NT2/D1 (cell line): ENCODE results near the gene LRFN2.

ENCODE experiments used
- DNase-seq: peaks from one replicate; pipeline ENCODE4 v3.0.0-alpha.2; 2011; ENCODE audit warnings: low read depth, low spot score
- H3K27me3 ChIP-seq: 2 replicates; pipeline ENCODE4 v1.6.0; 2011; ENCODE audit warnings: mild to moderate bottlenecking; ENCODE audit not compliant: insufficient read length, insufficient read depth
- H3K36me3 ChIP-seq: 2 replicates; pipeline ENCODE4 v1.6.1; 2011; ENCODE audit warnings: mild to moderate bottlenecking, low read length, mixed read lengths; ENCODE audit not compliant: insufficient read depth, insufficient read length
- H3K4me1 ChIP-seq: 2 replicates; pipeline ENCODE4 v1.5.1; 2011; ENCODE audit not compliant: insufficient read depth, insufficient read length
- H3K4me3 ChIP-seq: 2 replicates; pipeline ENCODE4 v1.5.1; 2011; ENCODE audit warnings: low read depth; ENCODE audit not compliant: insufficient read length
- H3K9ac ChIP-seq: 2 replicates; pipeline ENCODE4 v1.6.0; 2011; ENCODE audit warnings: low read depth; ENCODE audit not compliant: insufficient read length
- H3K9me3 ChIP-seq: 2 replicates; pipeline ENCODE4 v1.5.1; 2011; ENCODE audit warnings: mild to moderate bottlenecking, low read length; ENCODE audit not compliant: insufficient read depth
- SUZ12 ChIP-seq: IDR thresholded peaks from 2 replicates; pipeline ENCODE4 v1.6.1; 2011; ENCODE audit not compliant: insufficient read length, insufficient read depth; ENCODE audit errors: extremely low read depth
- YY1 ChIP-seq: IDR thresholded peaks from 2 replicates; pipeline ENCODE4 v1.6.1; 2011; ENCODE audit not compliant: insufficient read length, insufficient read depth
- ZNF274 ChIP-seq: IDR thresholded peaks from 2 replicates; pipeline ENCODE4 v1.6.1; 2011; ENCODE audit warnings: mild to moderate bottlenecking, low read depth, low read length

LRFN2 gene

DNA sequence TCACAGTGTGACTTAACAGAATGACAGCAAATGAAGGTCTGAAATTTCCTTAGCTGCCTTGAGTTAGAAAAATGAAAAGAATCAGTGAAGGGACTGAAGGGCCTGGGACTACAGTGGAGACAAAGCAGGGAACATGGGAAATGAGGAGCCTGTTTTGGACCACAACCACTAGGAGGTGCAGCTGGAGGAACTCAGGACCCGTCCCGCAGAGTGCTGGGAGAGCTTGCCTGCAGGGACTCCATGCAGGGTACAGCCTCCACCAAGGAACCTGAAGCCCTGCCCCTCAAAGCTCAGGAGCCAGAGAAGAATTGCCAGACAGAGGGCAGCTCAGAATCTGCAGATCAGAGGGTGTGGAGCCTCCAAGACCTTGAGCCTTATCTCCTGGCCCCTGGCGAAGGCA lies 50.7 kb downstream of the LRFN2 start:
- Histone ChIP-seq H3K9ac (no peak overlapping the region), H3K4me1 (peaks cover 5% of the 10 kb centered on the region), H3K9me3 (no peaks in the 10 kb centered on the region), H3K36me3 (no peaks in the 10 kb centered on the region), H3K27me3 (no peaks in the 10 kb centered on the region), H3K4me3 (no peak overlapping the region)
- DNase-seq: no peak
- TF ChIP-seq YY1 (no peak), ZNF274 (no peak), SUZ12 (no peak)

DNA sequence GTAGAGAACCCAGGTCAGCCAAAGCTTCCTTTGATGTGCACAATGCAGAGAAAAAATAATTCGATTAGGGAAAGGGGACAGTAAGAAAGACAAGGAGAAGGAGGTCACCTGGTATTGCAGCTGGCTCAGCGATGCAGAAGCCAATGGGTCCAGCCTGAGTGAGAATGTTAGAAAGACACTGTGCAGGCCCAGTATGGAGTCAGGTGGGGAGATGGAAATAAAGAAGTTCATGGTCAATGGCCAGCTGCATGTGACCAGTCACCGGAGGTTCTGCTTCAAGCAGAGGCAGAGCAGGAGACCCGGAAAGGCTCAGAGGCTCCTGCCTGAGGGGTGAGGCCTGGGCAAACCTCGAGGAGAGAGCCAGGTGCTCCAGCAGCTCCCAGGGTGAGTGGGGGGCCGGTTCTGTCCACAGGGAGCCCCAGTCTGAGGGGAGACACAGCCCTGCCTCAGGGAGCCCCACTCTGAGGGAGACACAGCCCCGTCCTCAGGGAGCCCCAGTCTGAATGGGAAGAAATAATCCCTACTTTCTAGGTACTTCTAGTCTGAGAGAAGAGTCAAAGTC lies 51.3 kb downstream of the LRFN2 start:
- Histone ChIP-seq H3K4me3 (no peak overlapping the region), H3K27me3 (no peaks in the 10 kb centered on the region), H3K9me3 (no peaks in the 10 kb centered on the region), H3K9ac (no peak overlapping the region), H3K36me3 (no peaks in the 10 kb centered on the region), H3K4me1 (peaks cover 4% of the 10 kb centered on the region)
- TF ChIP-seq YY1: no peak
- TF ChIP-seq ZNF274: no peak
- TF ChIP-seq SUZ12: no peak
- no peak for DNase-seq

DNA sequence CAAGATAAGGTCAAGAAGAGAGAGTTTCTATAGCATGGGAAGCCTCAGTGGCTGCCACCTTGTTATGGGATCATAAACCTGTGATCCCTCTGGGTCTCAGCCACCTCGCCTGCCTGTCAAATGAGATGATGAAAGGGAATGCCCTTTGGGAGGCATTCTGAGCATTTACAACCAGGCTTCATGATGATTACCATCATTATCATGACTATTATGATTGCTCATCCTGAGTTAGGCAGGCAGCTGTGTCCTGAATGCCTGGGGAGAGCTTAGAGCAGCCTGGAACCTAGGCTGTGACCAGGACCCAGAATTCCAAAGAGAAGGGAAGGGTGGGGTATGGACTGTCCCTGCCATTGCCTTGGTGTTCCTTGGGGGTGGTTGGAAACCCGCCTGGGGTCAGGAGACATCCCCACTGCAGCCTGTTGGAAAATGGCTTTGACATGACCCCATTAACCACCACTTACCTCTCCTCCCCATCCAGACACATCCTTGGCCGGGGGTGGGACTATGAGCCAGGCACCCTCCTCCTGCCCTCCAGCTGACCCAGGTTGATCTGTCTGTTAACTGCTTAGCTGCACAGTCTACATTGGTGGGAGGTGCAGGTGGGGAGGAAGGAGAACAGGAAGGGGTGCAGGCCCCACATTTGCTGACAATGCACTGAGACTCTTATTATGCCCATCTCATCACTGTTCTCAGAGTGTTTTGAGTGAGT lies 51.9 kb downstream of the LRFN2 start:
- H3K4me3 ChIP-seq: no peak overlapping the region
- no peak for DNase-seq
- no peaks in the 10 kb centered on the region for H3K9me3 ChIP-seq
- no peaks in the 10 kb centered on the region for H3K36me3 ChIP-seq
- H3K4me1 ChIP-seq: peaks cover 2% of the 10 kb centered on the region
- H3K27me3 ChIP-seq: no peaks in the 10 kb centered on the region
- H3K9ac ChIP-seq: no peak overlapping the region
- TF ChIP-seq ZNF274: no peak
- TF ChIP-seq SUZ12: no peak
- TF ChIP-seq YY1: no peak

DNA sequence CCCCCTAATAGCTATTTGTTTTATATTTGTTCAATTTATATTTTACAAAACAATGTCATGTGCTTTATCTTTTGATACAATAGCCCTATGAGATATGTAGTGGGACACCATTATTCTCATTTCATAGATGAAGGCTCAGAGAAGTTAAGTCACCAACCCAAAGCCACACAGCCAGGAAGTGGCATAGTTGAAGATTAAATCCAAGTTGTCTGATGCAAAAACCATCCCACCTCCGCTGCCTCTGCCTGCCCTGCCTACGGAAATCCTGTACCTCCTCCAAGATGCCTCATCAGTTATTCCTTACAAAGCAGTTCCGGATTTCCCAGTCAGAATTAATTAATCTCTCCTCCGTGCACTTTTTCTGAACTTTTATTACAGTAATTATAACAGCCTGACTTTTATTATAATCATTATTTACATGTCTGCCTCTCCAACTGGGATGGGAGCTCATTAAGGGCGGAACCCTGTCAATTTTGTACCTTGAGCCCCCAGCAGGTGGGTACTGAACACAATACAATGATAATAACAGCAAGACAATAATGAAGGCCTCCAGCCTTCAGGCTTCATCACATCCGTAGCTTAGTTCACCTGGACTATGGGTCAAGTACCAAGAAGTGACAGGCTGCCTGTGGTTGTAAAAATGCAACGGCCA lies 54.7 kb downstream of the LRFN2 start:
- Histone ChIP-seq H3K9ac (no peak overlapping the region), H3K4me3 (no peak overlapping the region), H3K4me1 (peaks cover 2% of the 10 kb centered on the region), H3K9me3 (no peaks in the 10 kb centered on the region), H3K36me3 (no peaks in the 10 kb centered on the region), H3K27me3 (no peaks in the 10 kb centered on the region)
- no peak for DNase-seq
- TF ChIP-seq SUZ12 (no peak), YY1 (no peak), ZNF274 (no peak)

DNA sequence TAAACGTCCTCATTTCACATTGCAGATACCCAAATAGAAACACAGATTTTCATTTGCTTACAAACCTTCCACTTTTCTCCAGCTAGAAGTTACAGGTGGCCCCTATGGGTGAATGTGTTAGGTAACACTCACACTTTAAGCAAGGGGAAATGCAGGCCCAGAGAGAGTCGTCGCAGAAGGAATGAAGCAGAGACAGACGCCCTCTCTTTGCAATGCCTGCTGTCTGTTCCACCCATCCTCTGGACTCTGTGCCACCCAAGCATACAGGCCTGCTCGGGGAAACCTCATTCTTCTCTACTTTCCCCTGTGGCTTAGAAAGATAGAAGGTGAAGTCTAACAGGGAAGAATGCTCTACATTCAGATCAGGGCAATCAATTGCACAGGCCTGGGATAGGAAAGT lies 57.2 kb downstream of the LRFN2 start:
- Histone ChIP-seq H3K27me3 (no peaks in the 10 kb centered on the region), H3K36me3 (no peaks in the 10 kb centered on the region), H3K9ac (no peak overlapping the region), H3K4me1 (no peaks in the 10 kb centered on the region), H3K9me3 (no peaks in the 10 kb centered on the region), H3K4me3 (no peak overlapping the region)
- no peak for TF ChIP-seq ZNF274
- TF ChIP-seq YY1: no peak
- no peak for TF ChIP-seq SUZ12
- no peak for DNase-seq

DNA sequence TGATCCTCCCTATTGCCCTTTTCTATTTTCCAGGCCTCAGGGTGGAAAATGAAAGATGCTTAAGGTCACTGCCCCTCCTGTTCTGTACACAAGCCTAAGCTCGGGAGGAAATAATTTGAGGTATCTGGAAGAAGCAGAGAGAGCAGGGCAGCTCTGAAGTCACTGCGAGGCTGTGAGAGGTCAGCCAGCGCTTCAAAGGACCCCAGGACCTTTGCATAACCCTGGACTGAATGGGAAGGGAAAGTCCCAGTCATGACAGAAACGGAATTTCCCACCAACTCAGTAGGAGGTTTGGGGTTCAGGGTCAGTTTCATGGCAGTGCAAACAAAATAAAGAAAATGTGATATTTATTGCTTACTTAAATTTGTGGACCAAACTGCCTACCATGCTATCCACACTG lies 58.1 kb downstream of the LRFN2 start:
- no peak overlapping the region for H3K4me3 ChIP-seq
- no peak for TF ChIP-seq YY1
- no peak for TF ChIP-seq ZNF274
- TF ChIP-seq SUZ12: no peak
- DNase-seq: no peak
- no peaks in the 10 kb centered on the region for H3K27me3 ChIP-seq
- H3K9me3 ChIP-seq: no peaks in the 10 kb centered on the region
- peaks cover 2% of the 10 kb centered on the region for H3K4me1 ChIP-seq
- H3K9ac ChIP-seq: no peak overlapping the region
- H3K36me3 ChIP-seq: no peaks in the 10 kb centered on the region

DNA sequence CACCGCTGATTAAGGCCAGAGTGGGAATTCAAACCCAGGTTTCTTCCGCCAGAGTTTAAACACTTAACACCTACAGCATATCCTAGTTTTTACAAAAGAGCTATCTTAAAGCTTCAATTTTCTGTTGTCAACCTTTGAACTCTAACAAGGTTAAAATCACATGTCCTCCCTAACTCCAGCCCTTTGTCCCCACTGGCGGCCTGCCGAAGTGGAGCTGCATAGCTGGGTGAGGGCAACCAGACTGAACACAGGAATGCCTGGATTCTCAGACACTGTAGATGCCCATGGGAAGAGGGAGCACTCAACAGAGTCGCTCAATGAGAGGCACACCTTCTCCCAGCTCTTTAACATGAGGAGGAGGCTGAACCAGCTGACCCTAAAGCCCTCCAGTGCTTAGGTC lies 59.1 kb downstream of the LRFN2 start:
- DNase-seq: no peak
- Histone ChIP-seq H3K27me3 (no peaks in the 10 kb centered on the region), H3K9me3 (no peaks in the 10 kb centered on the region), H3K9ac (no peak overlapping the region), H3K4me1 (peaks cover 2% of the 10 kb centered on the region), H3K4me3 (no peak overlapping the region), H3K36me3 (no peaks in the 10 kb centered on the region)
- TF ChIP-seq YY1 (no peak), ZNF274 (no peak), SUZ12 (no peak)

DNA sequence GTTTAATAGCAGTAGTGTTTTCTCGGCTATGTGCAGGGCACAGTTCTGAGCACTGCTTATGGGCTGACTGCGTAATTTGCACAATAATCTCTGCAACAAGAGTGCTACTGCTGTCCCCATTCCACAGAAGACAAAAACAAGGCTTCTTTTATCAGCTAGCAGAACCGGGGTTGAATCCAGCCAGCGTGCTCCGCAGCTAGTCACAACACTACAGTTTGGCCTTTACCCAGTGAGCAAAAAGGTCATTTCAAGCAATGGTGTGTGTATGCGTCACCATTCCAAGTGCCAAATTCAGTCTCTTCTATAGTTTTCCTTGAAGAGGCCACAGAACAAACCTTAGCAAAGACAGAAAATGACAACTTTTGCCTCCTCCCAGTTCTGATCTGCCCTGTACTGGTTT lies 61.1 kb downstream of the LRFN2 start:
- peaks cover 2% of the 10 kb centered on the region for H3K4me1 ChIP-seq
- H3K9me3 ChIP-seq: no peaks in the 10 kb centered on the region
- no peak overlapping the region for H3K9ac ChIP-seq
- DNase-seq: no peak
- no peaks in the 10 kb centered on the region for H3K27me3 ChIP-seq
- TF ChIP-seq YY1 (no peak), ZNF274 (no peak), SUZ12 (no peak)
- no peak overlapping the region for H3K4me3 ChIP-seq
- no peaks in the 10 kb centered on the region for H3K36me3 ChIP-seq
